GM19328 (cell line): Measurements from ENCODE around the gene TTLL10.

Experiments
- ATAC-seq: cut with Tn5 transposase; IDR thresholded peaks from one replicate; pipeline ENCODE4 v1.9.1; 2021; ENCODE audit warnings: mild to moderate bottlenecking, moderate library complexity; ENCODE audit not compliant: unreplicated experiment

The TTLL10 gene

DNA sequence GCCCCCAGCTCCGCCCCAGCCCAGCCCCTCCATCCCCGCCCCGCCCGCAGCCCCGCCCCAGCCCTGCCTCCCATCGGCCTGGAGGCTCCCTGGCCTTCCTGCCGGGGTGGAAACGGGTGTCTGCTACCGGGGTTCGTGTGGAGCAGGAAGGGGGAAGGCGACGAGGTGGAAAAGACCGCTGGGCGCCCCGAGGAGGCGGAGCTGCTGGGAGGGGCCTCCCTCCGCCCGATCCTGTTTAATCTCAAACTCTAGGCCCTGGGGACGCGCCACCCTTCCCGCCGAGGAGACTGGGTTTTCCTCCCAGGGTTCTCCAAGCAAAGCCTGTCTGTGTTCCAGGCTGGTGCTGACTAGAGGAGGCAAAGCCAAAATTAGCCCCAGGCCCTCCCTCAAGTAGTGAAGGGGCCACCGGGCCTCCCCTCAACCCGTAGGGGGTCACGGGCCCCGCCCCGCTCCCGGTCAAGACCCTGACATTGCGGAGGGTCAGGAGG lies 16.2 kb upstream of the TTLL10 start:
- ATAC-seq: no peak

GRCh38 chr1:1157914-1158710 lies 15.6 kb upstream of the TTLL10 start:
- ATAC-seq: no peak

GRCh38 chr1:1160281-1160930 lies 13.3 kb upstream of the TTLL10 start:
- ATAC-seq: no peak

GRCh38 chr1:1161078-1161682 lies 12.5 kb upstream of the TTLL10 start:
- no peak for ATAC-seq

- no peak for ATAC-seq
Observed at GRCh38 chr1:1161683-1162079, 12.0 kb upstream of the TTLL10 start.

DNA sequence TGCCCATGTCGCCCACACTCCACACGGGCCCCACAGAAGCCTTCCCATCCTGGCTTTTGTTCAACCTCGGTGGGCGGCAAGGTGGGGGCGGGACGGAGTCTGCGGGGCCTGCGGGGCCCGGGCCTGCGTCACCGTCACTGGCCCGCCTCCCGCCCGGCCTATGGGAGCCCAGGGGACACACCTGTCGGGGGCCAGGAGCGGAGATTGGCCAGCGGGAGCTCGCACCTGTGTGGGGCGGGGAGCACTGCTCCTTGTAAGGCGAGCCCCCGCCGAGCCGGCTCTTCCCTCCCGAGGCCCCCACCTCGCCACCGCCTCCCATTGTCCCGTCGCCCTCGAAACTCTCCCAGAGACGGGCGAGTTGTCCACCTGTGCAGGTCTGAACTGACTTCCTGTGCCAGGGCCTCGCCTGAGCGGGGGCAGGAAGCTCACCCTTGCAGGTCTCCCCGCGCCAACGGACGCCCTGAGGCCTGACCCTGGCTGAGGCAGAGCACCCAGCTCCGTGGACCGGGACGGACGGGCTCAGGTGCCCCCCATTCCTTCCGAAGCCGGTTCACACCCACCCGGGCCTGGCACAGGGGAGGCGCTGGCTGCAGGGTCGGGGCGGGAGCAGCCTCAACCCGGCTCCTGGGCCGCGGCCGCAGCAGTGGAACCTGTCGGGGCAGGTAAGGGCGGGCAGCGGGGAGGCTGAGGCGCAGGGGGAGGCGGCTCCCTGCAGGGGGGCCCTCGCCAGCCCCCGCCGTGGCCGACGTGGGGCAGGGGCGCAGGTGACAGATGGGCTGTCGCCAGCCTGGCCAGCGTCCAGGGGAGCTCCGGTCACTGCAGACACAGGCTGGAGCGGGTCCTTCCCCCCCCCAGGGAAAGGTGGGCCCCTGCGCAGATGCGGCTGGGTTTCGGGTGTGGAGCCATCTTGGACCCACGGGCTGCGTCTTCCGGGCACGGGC lies 10.8 kb upstream of the TTLL10 start:
- no peak for ATAC-seq

DNA sequence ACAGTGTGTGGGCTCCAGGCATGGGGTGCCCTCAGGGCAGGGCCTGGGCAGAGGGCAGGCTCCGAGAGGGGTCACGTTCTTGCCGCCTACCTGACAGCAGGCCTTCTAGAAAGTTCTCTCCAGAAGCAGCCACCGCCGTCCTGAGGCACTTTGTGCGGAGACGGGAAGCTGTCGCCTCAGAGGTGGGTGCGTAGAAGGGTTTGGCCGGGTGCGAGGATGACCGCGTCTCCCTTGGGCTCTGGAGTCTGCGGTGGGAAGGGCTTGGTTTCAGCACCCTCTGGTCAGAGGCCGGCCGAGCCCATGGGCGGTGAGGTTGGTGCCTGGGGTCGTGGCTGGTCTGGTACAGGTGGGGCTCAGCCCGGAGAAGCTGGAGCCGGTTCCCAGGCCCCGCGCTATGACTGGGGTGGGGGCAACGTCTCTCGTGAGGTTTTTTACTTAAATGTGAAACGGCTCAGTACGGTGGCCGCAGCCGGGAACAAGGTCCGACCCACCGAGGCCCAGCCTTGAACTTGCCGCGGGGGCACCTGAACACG lies 10.1 kb upstream of the TTLL10 start:
- no peak for ATAC-seq

DNA sequence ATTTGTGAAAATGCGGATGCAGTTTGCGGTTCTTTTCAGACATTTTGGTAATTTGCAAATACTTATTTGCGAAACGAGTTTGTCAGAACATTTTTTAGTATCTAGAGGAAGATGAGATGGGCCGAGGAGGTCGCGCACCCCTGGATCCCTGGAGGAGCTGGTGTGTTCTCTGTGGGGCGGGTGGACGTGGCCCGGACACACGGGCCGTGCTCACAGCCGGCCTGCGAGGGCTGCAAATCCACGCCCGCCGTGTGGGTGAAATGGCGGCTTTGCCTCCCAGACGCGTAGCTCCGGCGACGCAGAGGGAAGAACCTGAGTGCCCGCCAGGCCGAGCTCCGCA lies 9.3 kb upstream of the TTLL10 start:
- ATAC-seq: no peak

DNA sequence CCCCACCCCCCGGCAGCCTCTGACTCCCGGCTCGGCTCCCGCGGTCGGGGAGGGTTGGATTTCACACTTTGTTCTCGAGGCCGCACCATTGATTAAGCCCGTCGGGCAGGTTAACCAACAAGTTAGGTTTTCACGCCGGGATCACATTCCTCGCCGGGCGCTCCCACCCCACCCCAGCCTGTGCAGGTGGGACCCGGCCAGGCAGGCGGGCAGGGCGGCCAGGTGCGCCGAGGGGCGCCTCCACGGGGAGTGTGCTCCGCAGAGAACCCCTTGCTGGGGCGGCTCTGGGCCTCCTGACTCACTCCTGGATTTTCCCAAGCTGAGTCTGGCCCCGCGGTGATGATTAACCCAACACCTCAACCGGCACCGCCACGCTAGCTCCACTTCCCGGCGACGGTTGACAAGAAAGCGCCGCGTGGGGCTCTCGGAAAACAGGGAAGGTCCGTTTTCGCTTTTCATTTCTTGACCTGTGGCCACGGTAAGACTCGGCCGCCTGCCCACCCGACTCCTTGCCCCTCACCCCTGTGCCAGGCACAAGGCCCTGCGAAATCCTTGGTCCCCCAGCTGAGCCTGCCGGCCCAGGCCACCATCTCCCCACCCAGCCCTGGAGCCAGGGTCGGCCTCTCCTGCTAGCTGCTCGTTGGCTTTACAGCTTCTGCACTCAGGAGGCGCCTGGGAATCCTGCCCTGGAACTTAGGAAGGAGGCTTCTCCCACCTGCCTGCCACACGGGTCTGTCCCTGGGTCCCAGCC lies 8.8 kb upstream of the TTLL10 start:
- ATAC-seq: no peak

- no peak for ATAC-seq
Observed at GRCh38 chr1:1165485-1165884, 8.2 kb upstream of the TTLL10 start.

DNA sequence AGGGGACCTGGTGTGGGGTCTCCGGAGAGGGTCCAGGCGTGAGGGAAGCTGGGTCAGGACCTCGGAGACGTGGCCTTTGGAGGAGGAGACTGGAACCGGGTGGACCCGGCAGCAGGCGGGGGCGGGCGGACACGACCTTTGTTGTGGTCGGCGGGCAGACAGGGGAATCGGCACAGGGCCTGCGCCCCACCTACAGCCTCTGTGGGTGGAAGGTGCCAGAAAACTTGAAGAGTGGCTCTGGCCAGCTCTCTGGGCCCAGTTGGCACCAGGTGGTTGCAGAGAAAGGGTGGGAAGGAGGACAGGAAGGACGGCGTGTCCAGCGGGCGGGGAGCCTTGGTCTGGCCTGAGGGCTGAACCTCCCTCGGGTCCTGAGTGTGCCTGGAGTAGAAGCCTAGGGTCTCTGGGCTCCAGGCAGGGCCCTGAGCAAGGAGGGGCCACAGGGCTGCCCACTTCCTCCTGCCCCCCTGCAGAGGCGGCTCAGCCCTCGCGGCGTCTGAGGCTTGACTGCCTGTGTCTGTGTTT lies 7.7 kb upstream of the TTLL10 start:
- ATAC-seq: no peak

GRCh38 chr1:1166642-1167397 lies 6.9 kb upstream of the TTLL10 start:
- ATAC-seq: no peak

DNA sequence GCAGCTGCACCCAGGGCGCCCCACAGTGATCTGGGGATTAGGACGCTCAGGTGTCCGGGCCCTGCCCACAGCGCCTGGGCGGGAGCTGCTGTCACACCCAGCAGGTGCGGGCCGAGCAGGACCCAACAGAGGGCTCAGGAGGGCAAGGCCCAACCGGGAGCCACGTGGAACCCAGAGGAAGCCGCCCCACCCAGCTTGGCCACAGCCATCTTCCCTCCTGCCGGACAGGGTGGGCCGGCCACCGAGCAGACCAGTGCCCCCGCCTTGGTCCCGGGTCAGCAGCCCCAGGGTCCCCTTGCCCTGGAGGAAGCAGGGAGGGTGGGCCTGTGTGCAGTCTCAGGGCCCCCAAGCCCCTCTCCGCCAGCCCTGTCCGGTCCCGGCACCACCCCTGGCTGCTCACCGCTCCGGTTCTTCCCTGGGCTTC lies 6.3 kb upstream of the TTLL10 start:
- no peak for ATAC-seq

GRCh38 chr1:1167841-1168450 lies 5.7 kb upstream of the TTLL10 start:
- no peak for ATAC-seq

DNA sequence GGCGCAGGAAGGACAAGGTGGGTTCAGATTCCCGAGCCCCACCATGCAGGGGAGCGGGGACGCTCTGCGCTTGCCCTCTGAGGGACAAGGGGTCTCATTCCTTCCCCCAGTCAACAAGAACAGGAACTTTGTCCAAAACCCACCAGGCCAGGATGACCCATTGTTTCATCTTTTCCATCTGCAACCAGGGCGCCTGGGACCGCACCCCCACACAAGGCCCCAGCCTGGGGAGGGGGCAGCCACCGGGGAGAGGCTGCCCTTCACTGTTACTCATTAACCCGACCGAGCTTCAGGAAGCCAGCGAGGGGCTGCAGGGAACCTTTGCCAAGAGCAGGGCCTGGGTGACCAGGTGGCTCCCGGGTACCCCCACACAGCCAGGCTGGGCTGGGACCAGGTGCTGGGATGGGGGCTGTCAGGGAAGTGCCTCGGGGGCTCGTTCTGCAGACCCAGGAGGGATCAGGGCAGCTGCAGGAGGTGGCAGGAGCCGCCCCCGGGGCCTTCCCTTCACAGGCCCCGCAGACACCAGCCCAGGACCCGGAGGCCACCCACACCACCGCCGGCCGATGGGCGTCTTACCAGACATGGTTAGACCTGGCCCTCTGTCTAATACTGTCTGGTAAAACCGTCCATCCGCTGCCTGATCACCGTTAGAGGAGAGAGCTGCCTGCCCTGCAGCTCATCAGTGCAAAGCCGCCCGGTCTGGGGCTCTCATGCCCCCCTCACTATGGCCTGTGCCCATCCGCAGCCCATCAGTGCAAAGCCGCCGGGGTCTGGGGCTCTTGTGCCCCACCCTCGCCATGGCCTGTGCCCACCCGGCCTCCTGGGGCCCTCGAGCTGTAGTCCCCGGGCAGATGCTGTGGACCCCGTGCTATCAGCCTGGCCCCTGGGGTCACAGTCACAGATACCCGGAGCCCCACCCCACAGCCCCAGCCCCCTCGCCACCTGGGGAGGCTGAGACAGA lies 4.9 kb upstream of the TTLL10 start:
- no peak for ATAC-seq

DNA sequence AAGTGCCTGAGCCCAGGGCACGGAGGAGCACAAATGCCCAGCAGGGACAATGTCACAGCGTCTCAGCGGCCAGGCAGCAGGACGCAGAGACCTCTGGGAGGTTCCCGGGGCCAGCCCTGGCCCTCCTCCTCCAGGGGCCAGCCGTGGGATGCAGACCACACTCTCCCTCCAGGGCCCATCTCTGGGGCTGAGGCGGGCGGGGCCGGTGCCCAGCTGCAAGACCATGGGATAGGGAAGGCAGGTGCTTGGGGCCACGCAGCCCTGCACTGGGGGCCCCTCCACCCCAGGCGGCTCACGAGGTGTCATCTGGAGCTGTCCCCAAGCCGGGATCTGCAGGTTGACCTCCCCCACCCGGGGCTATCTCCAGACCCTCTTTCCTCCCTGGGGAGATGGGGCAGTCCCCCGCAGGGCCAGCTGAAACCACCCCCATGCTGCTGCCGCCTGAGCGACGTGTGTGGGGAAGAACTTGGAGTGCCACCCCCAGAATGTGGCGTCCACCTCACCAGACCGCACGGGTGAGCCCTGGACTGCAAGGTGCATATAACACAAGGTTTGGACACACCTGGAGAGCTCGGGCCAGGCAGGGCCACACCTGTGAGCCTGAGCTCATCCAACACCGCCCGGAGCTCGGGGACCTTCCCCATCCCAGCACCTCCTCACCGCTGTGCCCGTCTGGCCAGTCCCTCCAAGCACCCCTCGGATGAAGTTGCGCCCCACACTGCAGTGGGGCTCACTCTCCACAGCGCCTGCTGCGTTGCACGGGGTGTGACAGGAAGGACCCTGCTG lies 4.1 kb upstream of the TTLL10 start:
- no peak for ATAC-seq
